K562 (cell line): ENCODE measurements around the gene MPND. TPM values are rescaled to one million over a fixed set of nuclear protein-coding genes. Genes with fewer than 3 reads are reported as not detected.

ENCODE experiments used
- ATAC-seq: fragments of 200-7000 bp; cut with Tn5 transposase; 3 replicates; pipeline ENCODE4 v1.9.1; 2020; ENCODE audit warnings: moderate library complexity
- BruUV-seq: library from RNA; stranded (reverse); fragments of 400-500 nt; replicated peaks from 2 replicates; lab custom pipeline; 2021; lab: Mats Ljungman, UMichigan
- CTCF ChIA-PET: fragments of 300-600 bp; formaldehyde crosslinking; extraction: SDS; loops from one replicate; lab custom pipeline; 2021; ENCODE audit warnings: low intra/inter-chr PET ratio; lab: Yijun Ruan, JAX
- POLR2A ChIA-PET: fragments of 300-600, 350-650 bp; sonication (Branson Sonifier 250); formaldehyde crosslinking; extraction: SDS; loops from one replicate; lab custom pipeline; 2021; ENCODE audit warnings: antibody characterized with exemption, inconsistent platforms; lab: Yijun Ruan, JAX
- DNase-seq, 4 experiments: peaks; one replicate each; pipeline versions ENCODE4 v3.0.0 to v3.0.0-alpha.2; 2011 to 2018; ENCODE audit warnings: low spot score in 3 of 4, mixed read lengths in 3 of 4; ENCODE audit errors: extremely low read depth in 1 of 4
- FAIRE-seq: peaks from 2 replicates; lab custom pipeline; 2011; peaks lifted over from hg19 to GRCh38; lab: Jason Lieb, UNC
- H2AFZ ChIP-seq: 2 replicates; pipeline ENCODE4 v1.6.0; 2011; ENCODE audit warnings: low read depth, low read length, control low read depth, inconsistent platforms
- H3K27ac ChIP-seq: fragments of 200-600 bp; 3 replicates; pipeline ENCODE4 v1.8.0; 2011; ENCODE audit warnings: low read depth, mild to moderate bottlenecking, control low read depth, inconsistent platforms, low read length, moderate library complexity, mixed read lengths; ENCODE audit errors: extremely low read depth
- H3K27me3 ChIP-seq, 2 experiments: fragments of 300-600 bp in 1 of 2; 2 replicates in 1 of 2; 3 replicates in 1 of 2; pipeline versions ENCODE4 v1.6.0 to v1.8.0; 2011; ENCODE audit warnings: inconsistent platforms in 2 of 2, low read length in 2 of 2, mild to moderate bottlenecking in 1 of 2, mixed read lengths in 1 of 2, moderate library complexity in 1 of 2; ENCODE audit not compliant: control insufficient read depth in 2 of 2, insufficient read depth in 2 of 2
- H3K36me3 ChIP-seq: fragments of 300-600 bp; 3 replicates; pipeline ENCODE4 v1.8.0; 2011; ENCODE audit warnings: mild to moderate bottlenecking, low read length, inconsistent platforms; ENCODE audit not compliant: control insufficient read depth, insufficient read depth
- H3K4me1 ChIP-seq, 2 experiments: fragments of 200-600 bp in 1 of 2; replicated peaks in 1 of 2; 2 replicates in 1 of 2; 3 replicates in 1 of 2; pipeline versions ENCODE4 v1.5.1 to v1.8.0; 2011; ENCODE audit warnings: inconsistent platforms in 2 of 2, low read length in 2 of 2, mild to moderate bottlenecking in 1 of 2, mixed read lengths in 1 of 2, moderate library complexity in 1 of 2; ENCODE audit not compliant: control insufficient read depth in 2 of 2, insufficient read depth in 2 of 2
- H3K4me2 ChIP-seq: 2 replicates; pipeline ENCODE4 v1.6.1; 2011; ENCODE audit warnings: low read length, control low read depth, inconsistent platforms, mixed read lengths; ENCODE audit not compliant: insufficient read depth
- H3K4me3 ChIP-seq: fragments of 200-600 bp; sonication (generic), shearing (Covaris generic); 2 replicates; pipeline ENCODE4 v1.5.1; 2016; ENCODE audit warnings: control low read depth, inconsistent platforms
- H3K79me2 ChIP-seq: fragments of 200-600 bp; 3 replicates; pipeline ENCODE4 v1.8.0; 2011; ENCODE audit warnings: low read length, inconsistent platforms; ENCODE audit not compliant: control insufficient read depth, insufficient read depth
- H3K9ac ChIP-seq, 2 experiments: 2 replicates each; pipeline versions ENCODE4 v1.6.0 to v1.6.1; 2011; ENCODE audit warnings: low read depth in 2 of 2, low read length in 2 of 2, control low read depth in 1 of 2, inconsistent platforms in 1 of 2, mild to moderate bottlenecking in 1 of 2, mixed read lengths in 1 of 2; ENCODE audit not compliant: insufficient read depth in 1 of 2
- H3K9me1 ChIP-seq: one replicate; pipeline ENCODE4 v1.6.0; 2011; ENCODE audit warnings: inconsistent platforms, mild to moderate bottlenecking, low read length, moderate library complexity; ENCODE audit not compliant: control insufficient read depth, insufficient read depth
- H3K9me3 ChIP-seq: replicated peaks from 2 replicates; pipeline ENCODE4 v1.5.1; 2011; ENCODE audit warnings: low read depth, low read length, inconsistent platforms; ENCODE audit not compliant: control insufficient read depth, insufficient read depth
- H4K20me1 ChIP-seq: replicated peaks from 2 replicates; pipeline ENCODE4 v1.6.1; 2011; ENCODE audit warnings: low read length, inconsistent platforms, mixed read lengths; ENCODE audit not compliant: control insufficient read depth, insufficient read depth
- HDAC2 ChIP-seq: fragments of 450-650 bp; IDR thresholded peaks from 2 replicates; pipeline ENCODE4 v1.6.1; 2016; ENCODE audit warnings: mild to moderate bottlenecking
- LCOR ChIP-seq: sonication (generic); formaldehyde crosslinking; IDR thresholded peaks from 2 replicates; pipeline ENCODE4 v1.8.0; 2022; ENCODE audit warnings: mild to moderate bottlenecking, missing genetic modification reagents
- NCOA1 ChIP-seq: fragments of 450-650 bp; IDR thresholded peaks from 2 replicates; pipeline ENCODE4 v1.6.1; 2016; ENCODE audit warnings: low read depth
- ZNF347 ChIP-seq: fragments of 450-650 bp; formaldehyde crosslinking; IDR thresholded peaks from 2 replicates; pipeline ENCODE4 v1.4.0; 2020; ENCODE audit warnings: low read depth, mild to moderate bottlenecking, moderate library complexity
- WGBS: fragments of 100-300 bp; shearing (Covaris generic); methylation state at CpG from one replicate; pipeline ENCODE4 v1.1.6; 2016; ENCODE audit warnings: low coverage, mixed read lengths; ENCODE audit not compliant: insufficient coverage; ENCODE audit errors: missing lambda C conversion rate; 5-methylcytosine and 5-hydroxymethylcytosine counted together
- in situ Hi-C: fragments of 300-500 bp; cut with MboI; formaldehyde crosslinking; loops from 4 replicates; pipeline ENCODE4 v1.15.0; 2018; ENCODE audit warnings: inconsistent platforms, mixed read lengths
- intact Hi-C: fragments of 100-400 bp; cut with micrococcal nuclease; formaldehyde crosslinking; loops from 2 replicates; pipeline ENCODE4 v1.14.2; 2022
- polyA plus RNA-seq, 8 experiments: library from polyadenylated mRNA; depleted of rRNA in 4 of 8; stranded (reverse) in 5 of 8; unstranded in 3 of 8; fragments of >200 nt; fragmentation: Nextera tagmentation in 2 of 8; fragmentation: Illumina TruSeq in 1 of 8; extraction: Ambion mirVana in 2 of 8; extraction: Trizol in 1 of 8; gene quantifications; 2 replicates each; pipeline versions ENCODE4 v1.2.1 to v1.2.3, GENCODE V29; 2011 to 2014; ENCODE audit warnings: inconsistent platforms in 1 of 8, missing spikeins in 1 of 8
- total RNA-seq, 7 experiments: library from RNA; depleted of rRNA in 6 of 7; stranded (reverse); fragments of >200 nt in 6 of 7; fragmentation: Illumina TruSeq in 2 of 7; extraction: Trizol in 2 of 7; gene quantifications; 2 replicates each; pipeline versions ENCODE4 v1.2.1 to v1.2.3, GENCODE V29; 2011 to 2021; ENCODE audit warnings: low replicate concordance in 1 of 7
- TF ChIP-seq, protein P1 (sequence below): fragments of 250-450 bp; sonication (Bioruptor Pico); IDR thresholded peaks from 2 replicates; pipeline ENCODE4 v1.5.1; 2021; ENCODE audit warnings: mild to moderate bottlenecking
- TF ChIP-seq, protein P2 (sequence below): fragments of 250-450 bp; sonication (Bioruptor Pico); IDR thresholded peaks from 2 replicates; pipeline ENCODE4 v1.4.0; 2020; ENCODE audit warnings: mild to moderate bottlenecking, moderate library complexity

The MPND gene
- total and polyA plus RNA-seq, 9 of the 15 experiments (the other 6 are each of a cell fraction or from before 2014, with no cell fraction given): 0.25 to 14.0 (median 3.9) TPM

- no peak for TF ChIP-seq NCOA1
- TF ChIP-seq, protein P1, sequence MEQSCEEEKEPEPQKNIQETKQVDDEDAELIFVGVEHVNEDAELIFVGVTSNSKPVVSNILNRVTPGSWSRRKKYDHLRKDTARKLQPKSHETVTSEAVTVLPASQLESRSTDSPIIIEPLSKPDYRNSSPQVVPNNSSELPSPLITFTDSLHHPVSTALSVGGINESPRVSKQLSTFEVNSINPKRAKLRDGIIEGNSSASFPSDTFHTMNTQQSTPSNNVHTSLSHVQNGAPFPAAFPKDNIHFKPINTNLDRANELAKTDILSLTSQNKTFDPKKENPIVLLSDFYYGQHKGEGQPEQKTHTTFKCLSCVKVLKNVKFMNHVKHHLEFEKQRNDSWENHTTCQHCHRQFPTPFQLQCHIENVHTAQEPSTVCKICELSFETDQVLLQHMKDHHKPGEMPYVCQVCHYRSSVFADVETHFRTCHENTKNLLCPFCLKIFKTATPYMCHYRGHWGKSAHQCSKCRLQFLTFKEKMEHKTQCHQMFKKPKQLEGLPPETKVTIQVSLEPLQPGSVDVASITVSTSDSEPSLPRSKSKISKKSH (CRISPR knock-in tag): no peak
- TF ChIP-seq HDAC2: no peak
- TF ChIP-seq, protein P2, sequence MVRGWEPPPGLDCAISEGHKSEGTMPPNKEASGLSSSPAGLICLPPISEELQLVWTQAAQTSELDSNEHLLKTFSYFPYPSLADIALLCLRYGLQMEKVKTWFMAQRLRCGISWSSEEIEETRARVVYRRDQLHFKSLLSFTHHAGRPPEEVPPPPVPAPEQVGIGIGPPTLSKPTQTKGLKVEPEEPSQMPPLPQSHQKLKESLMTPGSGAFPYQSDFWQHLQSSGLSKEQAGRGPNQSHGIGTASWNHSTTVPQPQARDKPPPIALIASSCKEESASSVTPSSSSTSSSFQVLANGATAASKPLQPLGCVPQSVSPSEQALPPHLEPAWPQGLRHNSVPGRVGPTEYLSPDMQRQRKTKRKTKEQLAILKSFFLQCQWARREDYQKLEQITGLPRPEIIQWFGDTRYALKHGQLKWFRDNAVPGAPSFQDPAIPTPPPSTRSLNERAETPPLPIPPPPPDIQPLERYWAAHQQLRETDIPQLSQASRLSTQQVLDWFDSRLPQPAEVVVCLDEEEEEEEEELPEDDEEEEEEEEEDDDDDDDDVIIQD (CRISPR knock-in tag): no peak
- TF ChIP-seq ZNF347 (CRISPR knock-in tag): no peak
- TF ChIP-seq LCOR: no peak
Observed at GRCh38 chr19:4367336-4367723, 24.0 kb downstream of the MPND start.

More at GRCh38 chr19:4367336-4367723, 24.0 kb downstream of the MPND start:
- ChIA-PET POLR2A (interaction anchor here (0.6 to 3.6 kb wide), 2 partner anchors 10 to 137 kb away, joined by 3 to 18 read pairs; no protein-coding TSS in a partner anchor), CTCF (no interaction called here)
- no peaks in the 10 kb centered on the region for H3K27me3 ChIP-seq
- intact Hi-C loops (no loop called here), in situ Hi-C loops (no loop called here)
- ATAC-seq: no peak
- no peak for DNase-seq
- no peak overlapping the region for H2AFZ ChIP-seq
- peaks cover 82% of the 10 kb centered on the region; the same call in 2 of the 3 replicates for H3K36me3 ChIP-seq
- 91% methylated on average over 10 of the region's 10 CpGs for WGBS
- H3K9ac ChIP-seq: 0 out of 4 replicates have a peak overlapping the region, but pooled peaks of 1 of the 2 experiments have one; percentile 42
- peaks cover 55% of the 10 kb centered on the region for H3K79me2 ChIP-seq
- no peaks in the 10 kb centered on the region for H3K9me1 ChIP-seq
- H3K4me3 ChIP-seq: no peak overlapping the region
- no peak overlapping the region for H3K4me2 ChIP-seq
- no TSS peak for BruUV-seq
- H3K9me3 ChIP-seq: no peaks in the 10 kb centered on the region
- H3K27ac ChIP-seq: no peak overlapping the region
- no peaks in the 10 kb centered on the region; the same call in 1 of the 2 replicates for H4K20me1 ChIP-seq
- H3K4me1 ChIP-seq: peaks cover 28 to 84% of the 10 kb centered on the region in 2 experiments
- FAIRE-seq: no peak
